Breast epithelium (tissue), 4 donors: ENCODE measurements around the gene PRLR. TPM values are rescaled to one million over a fixed set of nuclear protein-coding genes. Genes with fewer than 3 reads are reported as not detected.

Experiments
- DNase-seq, 2 donors: peaks; one replicate each; pipeline ENCODE4 v3.0.0-alpha.2; 2019; ENCODE audit warnings: low spot score in 2 of 2
- H3K27ac ChIP-seq, 2 donors: fragments of 200-600 bp; sonication (generic) in 1 of 2; one replicate each; pipeline ENCODE4 v1.5.1; 2016 to 2019; ENCODE audit warnings: mild to moderate bottlenecking in 1 of 2
- H3K27me3 ChIP-seq, 2 donors: fragments of 200-600 bp; sonication (generic) in 1 of 2; one replicate each; pipeline versions ENCODE4 v1.5.1 to v1.6.0; 2017 to 2019; ENCODE audit warnings: control low read depth in 1 of 2, mild to moderate bottlenecking in 1 of 2
- H3K36me3 ChIP-seq: fragments of 200-600 bp; one replicate; pipeline ENCODE4 v1.5.1; 2019
- H3K4me1 ChIP-seq, 2 donors: fragments of 200-600 bp; sonication (generic); one replicate each; pipeline ENCODE4 v1.5.1; 2016 to 2019; ENCODE audit warnings: control low read depth in 1 of 2
- H3K4me3 ChIP-seq, 3 donors: fragments of 200-600 bp; sonication (generic); 1 replicate in 2 of 3; 2 replicates in 1 of 3; pipeline ENCODE4 v1.5.1; 2016 to 2019; ENCODE audit warnings: mild to moderate bottlenecking in 3 of 3, moderate library complexity in 2 of 3
- H3K9me3 ChIP-seq, 2 donors: fragments of 200-600 bp; sonication (generic) in 1 of 2; one replicate each; pipeline ENCODE4 v1.5.1; 2016 to 2019; ENCODE audit warnings: control low read depth in 1 of 2
- CTCF ChIP-seq, 3 donors: fragments of 450-650 bp; IDR thresholded peaks; one replicate each; pipeline ENCODE4 v1.5.1; 2016 to 2017; ENCODE audit warnings: antibody characterized with exemption in 3 of 3, mild to moderate bottlenecking in 3 of 3, moderate library complexity in 3 of 3
- POLR2A ChIP-seq: fragments of 450-650 bp; IDR thresholded peaks from one replicate; pipeline ENCODE4 v1.6.1; 2016; ENCODE audit warnings: antibody characterized with exemption, mild to moderate bottlenecking, moderate library complexity
- POLR2AphosphoS5 ChIP-seq, 3 donors: sonication (generic); formaldehyde crosslinking; IDR thresholded peaks; one replicate each; pipeline ENCODE4 v1.6.1; 2017; ENCODE audit warnings: antibody characterized with exemption in 3 of 3
- intact Hi-C: fragments of 100-400 bp; cut with DNase I; formaldehyde crosslinking; loops from one replicate; pipeline ENCODE4 v1.15.1; 2023; ENCODE audit warnings: low total_unique reads
- total RNA-seq, 3 donors: library from RNA; depleted of rRNA; stranded (reverse); fragments of >200 nt; gene quantifications; one replicate each; pipeline ENCODE4 v1.1.0, GENCODE V29; 2016

The PRLR gene
- total RNA-seq, 3 donors from 2014 or later = 2.6 to 78.0 (median 28.8) TPM

- no peak overlapping the region for H3K4me3 ChIP-seq
- no peaks in the 10 kb centered on the region for H3K9me3 ChIP-seq
- H3K36me3 ChIP-seq = no peaks in the 10 kb centered on the region
- H3K27me3 ChIP-seq = no peaks in the 10 kb centered on the region
- TF ChIP-seq POLR2AphosphoS5 (IDR thresholded peaks at IDR 0.05) (no peak), CTCF (IDR thresholded peaks at IDR 0.05) (no peak)
- H3K4me1 ChIP-seq = no peaks in the 10 kb centered on the region
- intact Hi-C loops = no loop called here
- no peak for DNase-seq
- H3K27ac ChIP-seq = no peak overlapping the region
These were observed 133.4 kb downstream of the PRLR start for GRCh38 chr5:35096932-35097331.

GRCh38 chr5:35096216-35096615 is 134.1 kb downstream of the PRLR start:
- no peak overlapping the region for H3K27ac ChIP-seq
- H3K27me3 ChIP-seq = no peaks in the 10 kb centered on the region
- no peaks in the 10 kb centered on the region for H3K36me3 ChIP-seq
- no peaks in the 10 kb centered on the region for H3K4me1 ChIP-seq
- intact Hi-C loops = no loop called here
- H3K4me3 ChIP-seq = no peak overlapping the region
- H3K9me3 ChIP-seq = no peaks in the 10 kb centered on the region
- DNase-seq = no peak
- TF ChIP-seq POLR2A (no peak), POLR2AphosphoS5 (IDR thresholded peaks at IDR 0.05) (no peak), CTCF (IDR thresholded peaks at IDR 0.05) (no peak)

- Histone ChIP-seq H3K4me3 (no peak overlapping the region), H3K27ac (no peak overlapping the region), H3K36me3 (no peaks in the 10 kb centered on the region), H3K27me3 (no peaks in the 10 kb centered on the region), H3K9me3 (no peaks in the 10 kb centered on the region), H3K4me1 (no peaks in the 10 kb centered on the region)
- DNase-seq = no peak
- no peak for TF ChIP-seq CTCF (IDR thresholded peaks at IDR 0.05)
- TF ChIP-seq POLR2A = no peak
- intact Hi-C loops = no loop called here
These were observed 134.9 kb downstream of the PRLR start for GRCh38 chr5:35095366-35095765.

- Histone ChIP-seq H3K36me3 (no peaks in the 10 kb centered on the region), H3K27ac (no peak overlapping the region), H3K4me1 (no peaks in the 10 kb centered on the region), H3K9me3 (no peaks in the 10 kb centered on the region), H3K27me3 (no peaks in the 10 kb centered on the region), H3K4me3 (no peak overlapping the region)
- intact Hi-C loops = no loop called here
- TF ChIP-seq CTCF (IDR thresholded peaks at IDR 0.05) = no peak
- TF ChIP-seq POLR2A = no peak
- no peak for TF ChIP-seq POLR2AphosphoS5 (IDR thresholded peaks at IDR 0.05)
- no peak for DNase-seq
These were observed 135.3 kb downstream of the PRLR start for GRCh38 chr5:35094948-35095347.

- H3K4me1 ChIP-seq = no peaks in the 10 kb centered on the region
- no peak for DNase-seq
- H3K4me3 ChIP-seq = no peak overlapping the region
- intact Hi-C loops = no loop called here
- no peaks in the 10 kb centered on the region for H3K36me3 ChIP-seq
- H3K27ac ChIP-seq = no peak overlapping the region
- no peaks in the 10 kb centered on the region for H3K27me3 ChIP-seq
- no peaks in the 10 kb centered on the region for H3K9me3 ChIP-seq
- TF ChIP-seq CTCF (IDR thresholded peaks at IDR 0.05) = no peak
- TF ChIP-seq POLR2A = no peak
These were observed 137.6 kb downstream of the PRLR start for GRCh38 chr5:35092703-35093102.
